Right lobe of liver (tissue), 4 donors: ENCODE measurements around the gene TBCEL.

Source experiments
- CTCF ChIP-seq, 4 donors: fragments of 200-600 bp in 3 of 4; fragments of 450-650 bp in 1 of 4; IDR thresholded peaks; one replicate each; pipeline versions ENCODE4 v1.5.1 to v1.8.0; 2016 to 2022; ENCODE audit warnings: antibody characterized with exemption in 4 of 4, mild to moderate bottlenecking in 2 of 4
- POLR2A ChIP-seq: fragments of 450-650 bp; IDR thresholded peaks from one replicate; pipeline ENCODE4 v1.6.1; 2017; ENCODE audit warnings: antibody characterized with exemption, mild to moderate bottlenecking
- donor health status: DM: no; HTN: no; CAD: no.
- donor health status: DM: no; HTN: no; CAD: no.
- donor health status: DM: no; HTN: yes; CAD: no.

GRCh38 chr11:121039971-121040613, 16.2 kb downstream of the TBCEL start:
- no peak for TF ChIP-seq CTCF (IDR thresholded peaks at IDR 0.05)
- TF ChIP-seq POLR2A: no peak
